GM19438 (cell line): Measurements from ENCODE around the gene GPR161.

ENCODE experiments used
- ATAC-seq: cut with Tn5 transposase; IDR thresholded peaks from one replicate; pipeline ENCODE4 v1.9.1; 2021; ENCODE audit warnings: low read depth; ENCODE audit not compliant: unreplicated experiment

The GPR161 gene

GRCh38 chr1:168050307-168050706 is 86.4 kb downstream of the GPR161 start:
- ATAC-seq: no peak

GRCh38 chr1:168045311-168045710 is 91.4 kb downstream of the GPR161 start:
- ATAC-seq: no peak

GRCh38 chr1:168042362-168042761 is 94.4 kb downstream of the GPR161 start:
- no peak for ATAC-seq

- no peak for ATAC-seq
Observed at GRCh38 chr1:168035345-168035744, 101.4 kb downstream of the GPR161 start.

- no peak for ATAC-seq
Observed at GRCh38 chr1:168032029-168032428, 104.7 kb downstream of the GPR161 start.

- no peak for ATAC-seq
Observed at GRCh38 chr1:168031627-168032026, 105.1 kb downstream of the GPR161 start.

- no peak for ATAC-seq
Observed at GRCh38 chr1:168031198-168031597, 105.5 kb downstream of the GPR161 start.
